HEK293 (cell line): ENCODE data around the gene KLRG1.

Experiments used
- CTCF ChIA-PET: fragments of 350-600 bp; formaldehyde crosslinking; extraction: SDS; loops from one replicate; lab custom pipeline; 2021; ENCODE audit warnings: antibody characterized with exemption; lab: Yijun Ruan, JAX
- POLR2A ChIA-PET: fragments of 300-600 bp; formaldehyde crosslinking; extraction: SDS; loops from one replicate; lab custom pipeline; 2020; ENCODE audit warnings: antibody characterized with exemption, inconsistent platforms; lab: Yijun Ruan, JAX
- H3K27ac ChIP-seq: fragments of 200-500 bp; sonication (Bioruptor generic); 2 replicates; pipeline ENCODE4 v1.5.1; 2014; ENCODE audit warnings: low read depth, low read length, control low read depth, inconsistent platforms; ENCODE audit errors: extremely low read depth
- H3K36me3 ChIP-seq, 2 experiments: fragments of 200-500 bp in 1 of 2; sonication (Bioruptor generic) in 1 of 2; 1 replicate in 1 of 2; 2 replicates in 1 of 2; pipeline ENCODE4 v1.5.1; 2014 to 2017; ENCODE audit warnings: inconsistent platforms in 2 of 2, low read length in 2 of 2; ENCODE audit not compliant: control insufficient read depth in 2 of 2, insufficient read depth in 1 of 2
- H3K4me1 ChIP-seq: fragments of 200-500 bp; sonication (Bioruptor generic); 2 replicates; pipeline ENCODE4 v1.5.1; 2014; ENCODE audit warnings: mild to moderate bottlenecking, low read length, inconsistent platforms; ENCODE audit not compliant: control insufficient read depth, insufficient read depth
- H3K4me3 ChIP-seq: 2 replicates; pipeline ENCODE4 v1.5.1; 2011; ENCODE audit warnings: low read depth, mild to moderate bottlenecking, control low read depth, low read length, moderate library complexity
- H3K9me3 ChIP-seq: fragments of 200-500 bp; sonication (Bioruptor generic); 2 replicates; pipeline ENCODE4 v1.5.1; 2014; ENCODE audit warnings: low read depth, low read length, inconsistent platforms; ENCODE audit not compliant: control insufficient read depth, insufficient read depth
- FEZF1 ChIP-seq: fragments of 450-650 bp; formaldehyde crosslinking; IDR thresholded peaks from 2 replicates; pipeline ENCODE4 v1.5.1; 2016; ENCODE audit warnings: missing biosample characterization, missing genetic modification characterization
- GLI4 ChIP-seq: fragments of 450-650 bp; formaldehyde crosslinking; IDR thresholded peaks from 2 replicates; pipeline ENCODE4 v1.5.1; 2016; ENCODE audit warnings: missing biosample characterization, missing genetic modification characterization
- GLIS1 ChIP-seq: fragments of 450-650 bp; formaldehyde crosslinking; IDR thresholded peaks from 2 replicates; pipeline ENCODE4 v1.5.1; 2016; ENCODE audit warnings: missing biosample characterization, missing genetic modification characterization
- MZF1 ChIP-seq: fragments of 450-650 bp; formaldehyde crosslinking; IDR thresholded peaks from 2 replicates; pipeline ENCODE4 v1.5.1; 2017; ENCODE audit warnings: missing biosample characterization, missing genetic modification characterization, borderline replicate concordance
- SP2 ChIP-seq: fragments of 450-650 bp; formaldehyde crosslinking; IDR thresholded peaks from 2 replicates; pipeline ENCODE4 v1.5.1; 2016; ENCODE audit warnings: missing biosample characterization, missing genetic modification characterization
- TCF7L2 ChIP-seq: IDR thresholded peaks from 2 replicates; pipeline ENCODE4 v1.6.1; 2011; ENCODE audit warnings: low read depth, mild to moderate bottlenecking, inconsistent platforms, low read length, moderate library complexity, borderline replicate concordance
- YY2 ChIP-seq: fragments of 450-650 bp; formaldehyde crosslinking; IDR thresholded peaks from 2 replicates; pipeline ENCODE4 v1.5.1; 2016; ENCODE audit warnings: missing biosample characterization, missing genetic modification characterization
- ZBTB7A ChIP-seq: fragments of 450-650 bp; formaldehyde crosslinking; IDR thresholded peaks from 2 replicates; pipeline ENCODE4 v1.5.1; 2016; ENCODE audit warnings: low read depth, missing biosample characterization, missing genetic modification characterization
- ZFP41 ChIP-seq: fragments of 450-650 bp; formaldehyde crosslinking; IDR thresholded peaks from 2 replicates; pipeline ENCODE4 v1.5.1; 2016; ENCODE audit warnings: missing biosample characterization, missing genetic modification characterization, borderline replicate concordance
- ZNF211 ChIP-seq: fragments of 450-650 bp; formaldehyde crosslinking; IDR thresholded peaks from 2 replicates; pipeline ENCODE4 v1.5.1; 2016; ENCODE audit warnings: low read depth, missing biosample characterization, missing genetic modification characterization
- ZNF223 ChIP-seq: fragments of 450-650 bp; formaldehyde crosslinking; IDR thresholded peaks from 2 replicates; pipeline ENCODE4 v1.5.1; 2016; ENCODE audit warnings: missing biosample characterization, missing genetic modification characterization
- ZNF423 ChIP-seq: fragments of 450-650 bp; formaldehyde crosslinking; IDR thresholded peaks from 2 replicates; pipeline ENCODE4 v1.5.1; 2016; ENCODE audit warnings: missing biosample characterization, missing genetic modification characterization
- ZNF426 ChIP-seq: fragments of 450-650 bp; formaldehyde crosslinking; IDR thresholded peaks from 2 replicates; pipeline ENCODE4 v1.5.1; 2017; ENCODE audit warnings: missing biosample characterization, missing genetic modification characterization, mild to moderate bottlenecking, inconsistent platforms, moderate library complexity
- ZNF473 ChIP-seq: fragments of 450-650 bp; formaldehyde crosslinking; IDR thresholded peaks from 2 replicates; pipeline ENCODE4 v1.5.1; 2017; ENCODE audit warnings: missing biosample characterization, missing genetic modification characterization
- ZNF501 ChIP-seq: fragments of 450-650 bp; formaldehyde crosslinking; IDR thresholded peaks from 2 replicates; pipeline ENCODE4 v1.5.1; 2016; ENCODE audit warnings: missing biosample characterization, missing genetic modification characterization
- ZNF530 ChIP-seq: fragments of 450-650 bp; formaldehyde crosslinking; IDR thresholded peaks from 2 replicates; pipeline ENCODE4 v1.5.1; 2016; ENCODE audit warnings: low read depth, missing biosample characterization, missing genetic modification characterization
- ZNF585B ChIP-seq: fragments of 450-650 bp; formaldehyde crosslinking; IDR thresholded peaks from 2 replicates; pipeline ENCODE4 v1.5.1; 2016; ENCODE audit warnings: missing biosample characterization, missing genetic modification characterization
- ZNF76 ChIP-seq: fragments of 450-650 bp; formaldehyde crosslinking; IDR thresholded peaks from 2 replicates; pipeline ENCODE4; 2016; ENCODE audit warnings: low read depth, missing biosample characterization, missing genetic modification characterization, borderline replicate concordance
- ZNF792 ChIP-seq: fragments of 450-650 bp; formaldehyde crosslinking; IDR thresholded peaks from 2 replicates; pipeline ENCODE4 v1.5.1; 2016; ENCODE audit warnings: missing biosample characterization, missing genetic modification characterization
- TF ChIP-seq, protein P1 (sequence below): fragments of 450-650 bp; formaldehyde crosslinking; conservative IDR thresholded peaks from 2 replicates; pipeline ENCODE4 v1.5.1; 2016; ENCODE audit warnings: low read depth, missing biosample characterization, missing genetic modification characterization
- TF ChIP-seq, protein P2 (sequence below): fragments of 450-650 bp; formaldehyde crosslinking; IDR thresholded peaks from 2 replicates; pipeline ENCODE4 v1.5.1; 2016; ENCODE audit warnings: missing biosample characterization, missing genetic modification characterization, low read depth
- TF ChIP-seq, protein P3 (sequence below): fragments of 450-650 bp; formaldehyde crosslinking; IDR thresholded peaks from 2 replicates; pipeline ENCODE4 v1.5.1; 2016; ENCODE audit warnings: missing biosample characterization, missing genetic modification characterization
- TF ChIP-seq, protein P4 (sequence below): fragments of 450-650 bp; formaldehyde crosslinking; IDR thresholded peaks from 2 replicates; pipeline ENCODE4 v1.5.1; 2017; ENCODE audit warnings: missing biosample characterization, missing genetic modification characterization
- TF ChIP-seq, protein P5 (sequence below): sonication (generic); formaldehyde crosslinking; IDR thresholded peaks from 2 replicates; pipeline ENCODE4 v1.8.1; 2022; ENCODE audit warnings: mild to moderate bottlenecking, moderate library complexity, missing genetic modification reagents

KLRG1 gene

DNA sequence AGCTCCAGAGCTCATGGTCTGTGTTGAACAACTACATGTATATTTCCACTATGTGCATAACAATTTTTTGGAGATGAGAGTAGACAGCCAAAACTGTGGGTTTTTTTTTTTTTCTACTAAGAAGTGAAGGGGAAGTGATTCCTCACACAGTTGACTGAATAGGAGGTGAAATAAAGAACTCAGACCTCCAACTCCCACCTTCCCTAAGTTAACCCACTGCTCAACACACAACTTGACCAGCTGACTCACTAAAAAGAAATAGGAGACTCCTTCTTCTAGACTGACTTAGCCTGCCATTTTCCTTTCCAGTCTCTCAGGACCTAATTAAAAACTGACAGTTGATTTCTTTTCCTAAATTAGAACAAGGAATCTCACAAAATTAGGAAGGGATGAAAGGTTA, 41.6 kb upstream of the KLRG1 start:
- ChIA-PET CTCF (interaction anchor here (0.6 to 0.9 kb wide), 2 partner anchors 101 to 291 kb away, joined by 3 to 4 read pairs; no protein-coding TSS in a partner anchor), POLR2A (interaction anchor here (1.3 to 3.0 kb wide), 2 partner anchors 13 to 33 kb away, joined by 3 to 21 read pairs; partner anchors contain the start of gene PHC1)
- Histone ChIP-seq H3K4me1 (peaks cover 9% of the 10 kb centered on the region), H3K27ac (no peak overlapping the region), H3K9me3 (no peaks in the 10 kb centered on the region), H3K36me3 (peaks cover 29 to 43% of the 10 kb centered on the region in 2 experiments), H3K4me3 (no peak overlapping the region)
- TF ChIP-seq, protein P1, sequence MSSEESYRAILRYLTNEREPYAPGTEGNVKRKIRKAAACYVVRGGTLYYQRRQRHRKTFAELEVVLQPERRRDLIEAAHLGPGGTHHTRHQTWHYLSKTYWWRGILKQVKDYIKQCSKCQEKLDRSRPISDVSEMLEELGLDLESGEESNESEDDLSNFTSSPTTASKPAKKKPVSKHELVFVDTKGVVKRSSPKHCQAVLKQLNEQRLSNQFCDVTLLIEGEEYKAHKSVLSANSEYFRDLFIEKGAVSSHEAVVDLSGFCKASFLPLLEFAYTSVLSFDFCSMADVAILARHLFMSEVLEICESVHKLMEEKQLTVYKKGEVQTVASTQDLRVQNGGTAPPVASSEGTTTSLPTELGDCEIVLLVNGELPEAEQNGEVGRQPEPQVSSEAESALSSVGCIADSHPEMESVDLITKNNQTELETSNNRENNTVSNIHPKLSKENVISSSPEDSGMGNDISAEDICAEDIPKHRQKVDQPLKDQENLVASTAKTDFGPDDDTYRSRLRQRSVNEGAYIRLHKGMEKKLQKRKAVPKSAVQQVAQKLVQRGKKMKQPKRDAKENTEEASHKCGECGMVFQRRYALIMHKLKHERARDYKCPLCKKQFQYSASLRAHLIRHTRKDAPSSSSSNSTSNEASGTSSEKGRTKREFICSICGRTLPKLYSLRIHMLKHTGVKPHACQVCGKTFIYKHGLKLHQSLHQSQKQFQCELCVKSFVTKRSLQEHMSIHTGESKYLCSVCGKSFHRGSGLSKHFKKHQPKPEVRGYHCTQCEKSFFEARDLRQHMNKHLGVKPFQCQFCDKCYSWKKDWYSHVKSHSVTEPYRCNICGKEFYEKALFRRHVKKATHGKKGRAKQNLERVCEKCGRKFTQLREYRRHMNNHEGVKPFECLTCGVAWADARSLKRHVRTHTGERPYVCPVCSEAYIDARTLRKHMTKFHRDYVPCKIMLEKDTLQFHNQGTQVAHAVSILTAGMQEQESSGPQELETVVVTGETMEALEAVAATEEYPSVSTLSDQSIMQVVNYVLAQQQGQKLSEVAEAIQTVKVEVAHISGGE (tag by site-specific recombination), result no peak
- TF ChIP-seq ZFP41 (tag by site-specific recombination) (no peak), ZNF585B (tag by site-specific recombination) (no peak), ZNF211 (tag by site-specific recombination) (no peak), ZNF223 (tag by site-specific recombination) (no peak)

DNA sequence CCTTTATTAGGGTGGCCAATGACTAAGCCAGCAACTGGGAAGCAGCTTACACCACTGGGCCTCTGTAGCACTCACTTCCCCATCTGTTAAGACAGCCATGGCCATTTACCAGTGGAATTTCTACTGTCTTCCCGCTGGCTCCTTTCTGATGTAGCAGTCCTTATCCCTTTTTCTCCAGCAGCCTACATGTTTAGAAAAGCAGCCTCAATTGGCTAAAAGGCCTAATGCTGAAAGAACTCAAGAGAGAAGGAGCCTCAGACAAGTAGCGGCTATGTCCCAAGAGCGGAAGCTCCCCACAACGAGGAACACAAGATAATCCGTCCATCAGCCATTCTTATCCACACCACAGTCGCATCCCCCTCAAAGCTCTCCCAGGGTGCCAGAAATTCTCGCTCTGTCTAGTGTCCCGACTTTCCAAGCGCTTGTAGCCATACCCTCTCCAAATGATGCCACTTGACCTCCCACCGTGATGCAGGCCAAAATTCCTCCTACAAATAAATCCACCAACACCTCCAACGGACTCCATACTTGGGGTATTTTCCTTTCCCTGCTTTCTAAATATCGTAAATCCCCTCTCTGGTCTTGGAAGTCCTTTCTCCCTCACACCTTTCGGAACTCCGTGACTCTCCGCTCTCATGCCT, 40.5 kb upstream of the KLRG1 start:
- Histone ChIP-seq H3K36me3 (peaks cover 18 to 37% of the 10 kb centered on the region in 2 experiments), H3K27ac (peak overlapping the region; percentile 82), H3K4me1 (peaks cover 9% of the 10 kb centered on the region), H3K9me3 (no peaks in the 10 kb centered on the region), H3K4me3 (peak overlapping the region; percentile 94)
- CTCF ChIA-PET, result interaction anchor here (0.7 to 3.6 kb wide), 7 partner anchors 20 to 128 kb away, joined by 3 to 26 read pairs (median 5); partner anchors contain the start of gene PHC1
- POLR2A ChIA-PET, result interaction anchor here (0.6 to 3.0 kb wide), 5 partner anchors 10 to 931 kb away, joined by 3 to 21 read pairs (median 6); partner anchors contain the start of gene PHC1
- TF ChIP-seq, protein P2, sequence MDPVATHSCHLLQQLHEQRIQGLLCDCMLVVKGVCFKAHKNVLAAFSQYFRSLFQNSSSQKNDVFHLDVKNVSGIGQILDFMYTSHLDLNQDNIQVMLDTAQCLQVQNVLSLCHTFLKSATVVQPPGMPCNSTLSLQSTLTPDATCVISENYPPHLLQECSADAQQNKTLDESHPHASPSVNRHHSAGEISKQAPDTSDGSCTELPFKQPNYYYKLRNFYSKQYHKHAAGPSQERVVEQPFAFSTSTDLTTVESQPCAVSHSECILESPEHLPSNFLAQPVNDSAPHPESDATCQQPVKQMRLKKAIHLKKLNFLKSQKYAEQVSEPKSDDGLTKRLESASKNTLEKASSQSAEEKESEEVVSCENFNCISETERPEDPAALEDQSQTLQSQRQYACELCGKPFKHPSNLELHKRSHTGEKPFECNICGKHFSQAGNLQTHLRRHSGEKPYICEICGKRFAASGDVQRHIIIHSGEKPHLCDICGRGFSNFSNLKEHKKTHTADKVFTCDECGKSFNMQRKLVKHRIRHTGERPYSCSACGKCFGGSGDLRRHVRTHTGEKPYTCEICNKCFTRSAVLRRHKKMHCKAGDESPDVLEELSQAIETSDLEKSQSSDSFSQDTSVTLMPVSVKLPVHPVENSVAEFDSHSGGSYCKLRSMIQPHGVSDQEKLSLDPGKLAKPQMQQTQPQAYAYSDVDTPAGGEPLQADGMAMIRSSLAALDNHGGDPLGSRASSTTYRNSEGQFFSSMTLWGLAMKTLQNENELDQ (tag by site-specific recombination), result no peak
- TF ChIP-seq, protein P3, sequence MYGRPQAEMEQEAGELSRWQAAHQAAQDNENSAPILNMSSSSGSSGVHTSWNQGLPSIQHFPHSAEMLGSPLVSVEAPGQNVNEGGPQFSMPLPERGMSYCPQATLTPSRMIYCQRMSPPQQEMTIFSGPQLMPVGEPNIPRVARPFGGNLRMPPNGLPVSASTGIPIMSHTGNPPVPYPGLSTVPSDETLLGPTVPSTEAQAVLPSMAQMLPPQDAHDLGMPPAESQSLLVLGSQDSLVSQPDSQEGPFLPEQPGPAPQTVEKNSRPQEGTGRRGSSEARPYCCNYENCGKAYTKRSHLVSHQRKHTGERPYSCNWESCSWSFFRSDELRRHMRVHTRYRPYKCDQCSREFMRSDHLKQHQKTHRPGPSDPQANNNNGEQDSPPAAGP (tag by site-specific recombination), result 0 out of 2 replicates have a peak, but pooled peaks have one; percentile 16
- TF ChIP-seq GLIS1, result peak; percentile 95
- no peak for TF ChIP-seq ZNF423 (tag by site-specific recombination)
- TF ChIP-seq ZNF501 (tag by site-specific recombination), result 0 out of 2 replicates have a peak, but pooled peaks have one; percentile 57
- TF ChIP-seq ZNF530 (tag by site-specific recombination), result no peak
- no peak for TF ChIP-seq SP2 (tag by site-specific recombination)
- TF ChIP-seq ZNF426 (tag by site-specific recombination), result no peak
- peak; percentile 7; the same call in 1 of the 2 replicates for TF ChIP-seq YY2
- no peak for TF ChIP-seq TCF7L2
- peak; percentile 25; the same call in 1 of the 2 replicates for TF ChIP-seq ZNF76 (tag by site-specific recombination)
- no peak for TF ChIP-seq GLI4
- TF ChIP-seq, protein P4, sequence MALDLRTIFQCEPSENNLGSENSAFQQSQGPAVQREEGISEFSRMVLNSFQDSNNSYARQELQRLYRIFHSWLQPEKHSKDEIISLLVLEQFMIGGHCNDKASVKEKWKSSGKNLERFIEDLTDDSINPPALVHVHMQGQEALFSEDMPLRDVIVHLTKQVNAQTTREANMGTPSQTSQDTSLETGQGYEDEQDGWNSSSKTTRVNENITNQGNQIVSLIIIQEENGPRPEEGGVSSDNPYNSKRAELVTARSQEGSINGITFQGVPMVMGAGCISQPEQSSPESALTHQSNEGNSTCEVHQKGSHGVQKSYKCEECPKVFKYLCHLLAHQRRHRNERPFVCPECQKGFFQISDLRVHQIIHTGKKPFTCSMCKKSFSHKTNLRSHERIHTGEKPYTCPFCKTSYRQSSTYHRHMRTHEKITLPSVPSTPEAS (tag by site-specific recombination), result no peak
- TF ChIP-seq ZBTB7A (tag by site-specific recombination), result no peak
- no peak for TF ChIP-seq MZF1 (tag by site-specific recombination)
- TF ChIP-seq, protein P5, sequence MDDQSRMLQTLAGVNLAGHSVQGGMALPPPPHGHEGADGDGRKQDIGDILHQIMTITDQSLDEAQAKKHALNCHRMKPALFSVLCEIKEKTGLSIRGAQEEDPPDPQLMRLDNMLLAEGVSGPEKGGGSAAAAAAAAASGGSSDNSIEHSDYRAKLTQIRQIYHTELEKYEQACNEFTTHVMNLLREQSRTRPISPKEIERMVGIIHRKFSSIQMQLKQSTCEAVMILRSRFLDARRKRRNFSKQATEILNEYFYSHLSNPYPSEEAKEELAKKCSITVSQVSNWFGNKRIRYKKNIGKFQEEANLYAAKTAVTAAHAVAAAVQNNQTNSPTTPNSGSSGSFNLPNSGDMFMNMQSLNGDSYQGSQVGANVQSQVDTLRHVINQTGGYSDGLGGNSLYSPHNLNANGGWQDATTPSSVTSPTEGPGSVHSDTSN (CRISPR knock-in tag), result 0 out of 2 replicates have a peak, but pooled peaks have one; percentile 18
- TF ChIP-seq ZNF473, result no peak
- no peak for TF ChIP-seq FEZF1 (tag by site-specific recombination)
- no peak for TF ChIP-seq ZNF792 (tag by site-specific recombination)
